Pericardium fibroblast (primary cell): ENCODE results near the gene SFXN3. TPM values are rescaled to one million over a fixed set of nuclear protein-coding genes. Genes with fewer than 3 reads are reported as not detected.

ENCODE experiments used
- total RNA-seq: library from RNA; depleted of rRNA; stranded (reverse); fragments of >200 nt; gene quantifications from 2 replicates; pipeline ENCODE4 v1.2.3, GENCODE V29; 2015

Gene SFXN3, protein sequence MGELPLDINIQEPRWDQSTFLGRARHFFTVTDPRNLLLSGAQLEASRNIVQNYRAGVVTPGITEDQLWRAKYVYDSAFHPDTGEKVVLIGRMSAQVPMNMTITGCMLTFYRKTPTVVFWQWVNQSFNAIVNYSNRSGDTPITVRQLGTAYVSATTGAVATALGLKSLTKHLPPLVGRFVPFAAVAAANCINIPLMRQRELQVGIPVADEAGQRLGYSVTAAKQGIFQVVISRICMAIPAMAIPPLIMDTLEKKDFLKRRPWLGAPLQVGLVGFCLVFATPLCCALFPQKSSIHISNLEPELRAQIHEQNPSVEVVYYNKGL
- total RNA-seq: 54.8 and 58.3 TPM in 2 replicates

DNA sequence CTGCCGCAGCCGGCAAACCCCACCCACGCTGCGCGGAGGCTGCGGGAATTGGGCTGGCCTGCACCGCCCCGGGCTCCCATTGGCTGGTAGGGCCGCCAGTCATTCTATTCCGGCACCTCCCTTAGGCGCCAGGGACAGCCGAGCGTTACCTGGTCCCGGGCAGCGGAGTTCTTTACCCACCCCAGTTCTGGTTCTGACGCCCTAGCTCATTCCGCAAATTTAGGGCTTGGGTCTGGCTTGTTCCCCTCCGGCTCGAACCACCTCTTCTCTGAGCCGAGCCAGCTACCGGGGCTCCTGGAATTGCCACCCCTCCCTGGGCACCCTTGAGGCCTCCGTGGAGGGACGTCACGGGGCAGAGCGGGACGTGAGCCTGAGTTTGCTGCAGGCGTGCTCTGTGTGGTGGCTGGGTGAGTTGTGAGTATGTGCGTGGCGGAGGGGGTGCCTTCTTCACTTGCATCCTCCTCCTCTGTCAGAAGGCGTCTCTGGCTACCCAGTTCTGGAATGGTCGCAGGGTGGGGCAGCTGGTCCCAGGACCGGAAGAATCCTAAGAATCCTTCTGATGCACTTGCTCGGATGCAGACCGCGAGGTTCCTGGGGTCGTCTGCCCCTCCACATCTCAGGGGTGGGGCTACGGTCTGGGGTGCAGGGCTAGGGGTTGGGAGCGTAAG lies at the start of gene SFXN3, which contains the start of gene PDZD7:
Gene SFXN3, plus strand, starts transcription at position 107 of the 668 bp plus-strand sequence. CDS start 3,461 bp downstream, outside the sequence.
Gene PDZD7, minus strand, starts transcription at position 2 of the 668 bp plus-strand sequence. CDS start 910 bp downstream, outside the sequence.

DNA sequence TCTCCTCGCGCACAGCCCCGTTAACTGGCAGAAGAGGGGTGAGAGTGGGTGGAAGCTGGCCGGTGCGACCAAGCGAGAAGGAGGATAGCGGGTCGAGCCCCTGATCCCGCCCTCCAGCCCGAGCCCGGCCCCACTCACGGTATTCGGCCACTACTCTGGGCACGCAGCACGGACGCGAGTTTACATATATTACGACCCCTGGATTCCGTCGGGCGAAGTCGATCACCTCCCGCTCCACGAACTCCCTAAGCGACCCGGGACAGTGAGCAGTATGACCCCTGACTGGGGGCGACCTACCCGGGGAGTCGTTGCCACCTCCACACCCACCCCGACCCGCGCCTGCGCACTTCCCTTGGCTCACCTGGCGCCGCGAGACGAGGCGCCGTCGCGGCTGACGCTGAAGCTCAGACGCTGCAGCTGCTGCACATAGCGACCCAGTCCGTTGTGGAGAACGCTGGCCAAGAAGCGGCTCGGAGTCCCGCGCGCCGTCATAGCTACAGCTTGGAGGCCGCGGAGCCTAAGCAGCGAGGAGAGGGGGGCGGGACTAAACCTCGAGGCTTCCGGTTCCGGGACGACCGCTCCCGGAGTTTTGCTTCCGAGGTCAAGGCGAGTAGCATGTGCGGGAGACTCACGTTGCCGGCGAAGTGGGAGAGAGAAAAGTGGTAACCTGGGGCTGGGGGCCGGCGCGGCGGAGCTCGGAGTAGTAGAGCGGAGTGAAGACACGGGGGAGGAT lies 43.9 kb upstream of the SFXN3 start, which contains the start of the genes MRPL43 and TWNK:
Gene MRPL43, minus strand, starts transcription at position 546 of the 733 bp plus-strand sequence. Its CDS starts 54 bp downstream, at position 492.
Gene TWNK, plus strand, starts transcription at position 592 of the 733 bp plus-strand sequence. CDS start 668 bp downstream, outside the sequence.

GRCh38 chr10:100999742-101000126 lies 31.3 kb upstream of the SFXN3 start, which contains the start of gene LZTS2:
Gene LZTS2, plus strand, starts transcription at chr10:100999808. Its CDS starts 2,731 bp downstream, at chr10:101002539.

DNA sequence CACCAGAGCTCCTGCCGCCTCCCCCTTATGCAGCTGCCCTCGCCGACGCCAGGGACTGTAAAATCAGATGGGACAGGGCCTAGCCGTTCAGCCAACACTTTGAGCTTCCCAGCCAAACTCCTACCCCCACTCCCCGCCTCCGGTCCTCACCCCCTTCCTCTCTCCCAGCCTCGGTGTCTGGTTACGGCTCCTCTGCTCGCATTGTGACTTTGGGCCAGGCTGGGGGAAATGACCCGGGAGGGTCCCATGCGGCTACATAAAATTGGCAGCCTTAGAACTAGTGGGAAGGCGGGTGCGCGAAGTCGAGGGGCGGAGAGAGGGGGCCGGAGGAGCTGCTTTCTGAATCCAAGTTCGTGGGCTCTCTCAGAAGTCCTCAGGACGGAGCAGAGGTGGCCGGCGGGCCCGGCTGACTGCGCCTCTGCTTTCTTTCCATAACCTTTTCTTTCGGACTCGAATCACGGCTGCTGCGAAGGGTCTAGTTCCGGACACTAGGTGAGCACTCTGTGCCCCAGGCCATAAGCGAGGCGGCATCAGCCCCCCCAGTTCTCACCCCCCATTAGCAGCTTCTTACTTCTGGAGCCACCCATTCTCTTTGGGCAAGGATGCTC lies 30.7 kb downstream of the SFXN3 start, which contains the start of gene KAZALD1:
Gene KAZALD1, plus strand, starts transcription at position 366 of the 608 bp plus-strand sequence. CDS start 604 bp downstream, outside the sequence.

Other genes starting within 250 kb of the SFXN3 start
- 8.6 and 13.9 TPM in 2 replicates for gene SLF2, start 118.3 kb upstream of the SFXN3 start, total RNA-seq
- gene SEMA4G, start 61.7 kb upstream of the SFXN3 start, total RNA-seq: 1.4 and 2.3 TPM in 2 replicates
- gene MRPL43, start 43.7 kb upstream of the SFXN3 start, total RNA-seq: 81.3 and 95.6 TPM in 2 replicates
- gene TWNK, start 43.7 kb upstream of the SFXN3 start, total RNA-seq: 5.7 and 16.5 TPM in 2 replicates
- gene LZTS2, start 31.4 kb upstream of the SFXN3 start, total RNA-seq: 103 and 114 TPM in 2 replicates
- 0.35 and 1.4 TPM in 2 replicates for gene PDZD7, start 105 bp upstream of the SFXN3 start, total RNA-seq
- 16.7 and 24.3 TPM in 2 replicates for gene KAZALD1, start 30.8 kb downstream of the SFXN3 start, total RNA-seq
- not detected in 2 replicates for gene TLX1, start 100.1 kb downstream of the SFXN3 start, total RNA-seq
- under 0.01 TPM in 1 of 2 replicates, not detected in the other for gene LBX1, start 198.2 kb downstream of the SFXN3 start, total RNA-seq